LHCN-M2 (cell line): ENCODE results near the gene DAPK2. TPM values are rescaled to one million over a fixed set of nuclear protein-coding genes. Genes with fewer than 3 reads are reported as not detected.

Experiments
- DNase-seq: peaks from one replicate; pipeline ENCODE4 v3.0.0-alpha.2; 2012; ENCODE audit warnings: low read depth
- total RNA-seq: library from RNA; depleted of rRNA; stranded (reverse); fragments of >200 nt; gene quantifications from 2 replicates; pipeline ENCODE4 v1.2.3, GENCODE V29; 2014

The DAPK2 gene
- total RNA-seq, 1 experiment from 2014 or later: 2.2 TPM

DNA sequence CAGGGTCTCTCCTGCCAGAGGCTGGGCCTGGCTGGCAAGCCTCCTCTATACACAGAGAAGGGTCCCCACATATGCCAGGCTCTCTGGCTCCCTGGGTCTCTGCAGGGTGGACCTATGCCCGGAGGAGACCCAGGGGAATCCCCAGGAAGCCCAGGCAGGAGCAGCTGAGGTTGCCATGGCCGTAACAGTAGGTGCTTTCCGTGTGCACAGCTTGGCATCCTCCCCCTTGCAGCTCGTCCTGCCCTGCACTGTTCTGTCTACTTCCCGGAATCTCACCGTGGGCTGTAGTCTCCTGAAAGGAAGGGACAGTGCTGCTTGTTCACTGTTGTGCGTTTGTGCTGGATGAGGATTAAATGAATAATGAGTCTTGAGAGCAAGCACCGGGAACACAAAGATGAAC lies 47.8 kb downstream of the DAPK2 start:
- no peak for DNase-seq

DNA sequence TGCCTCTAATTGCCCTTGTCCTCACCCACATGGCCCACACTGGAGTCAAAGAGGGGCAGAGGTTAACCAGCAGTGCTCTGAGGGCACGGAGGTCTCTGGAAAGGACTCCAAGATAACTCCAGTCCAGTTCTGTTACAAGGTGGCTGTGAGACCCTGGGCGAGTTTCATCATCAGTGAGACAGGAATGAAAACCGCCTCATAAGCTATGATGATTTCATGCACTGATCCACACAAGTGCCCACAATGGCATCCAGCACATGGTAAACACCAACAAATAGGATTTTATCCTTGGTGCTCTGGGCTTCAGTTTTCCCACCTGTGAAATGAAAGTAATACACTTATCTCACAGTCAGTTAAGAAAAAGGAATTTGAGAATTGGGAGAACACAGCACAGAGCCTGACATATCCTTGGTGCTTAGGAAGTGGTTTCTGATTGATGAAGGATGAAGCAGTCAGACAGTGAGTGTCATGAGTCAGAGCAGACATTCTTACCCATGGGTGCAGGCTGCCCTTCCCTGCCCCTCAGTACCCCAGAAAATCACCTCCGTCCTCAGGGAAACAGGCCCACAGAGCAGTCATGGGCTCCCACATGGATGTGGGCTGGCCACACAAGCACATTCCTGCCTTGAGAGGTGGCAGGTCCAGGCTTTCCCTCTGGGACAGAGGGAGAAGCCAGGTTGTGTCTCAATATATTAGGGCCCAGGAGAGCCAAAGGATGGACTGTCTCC lies 48.4 kb downstream of the DAPK2 start:
- peak; percentile 40 for DNase-seq

DNA sequence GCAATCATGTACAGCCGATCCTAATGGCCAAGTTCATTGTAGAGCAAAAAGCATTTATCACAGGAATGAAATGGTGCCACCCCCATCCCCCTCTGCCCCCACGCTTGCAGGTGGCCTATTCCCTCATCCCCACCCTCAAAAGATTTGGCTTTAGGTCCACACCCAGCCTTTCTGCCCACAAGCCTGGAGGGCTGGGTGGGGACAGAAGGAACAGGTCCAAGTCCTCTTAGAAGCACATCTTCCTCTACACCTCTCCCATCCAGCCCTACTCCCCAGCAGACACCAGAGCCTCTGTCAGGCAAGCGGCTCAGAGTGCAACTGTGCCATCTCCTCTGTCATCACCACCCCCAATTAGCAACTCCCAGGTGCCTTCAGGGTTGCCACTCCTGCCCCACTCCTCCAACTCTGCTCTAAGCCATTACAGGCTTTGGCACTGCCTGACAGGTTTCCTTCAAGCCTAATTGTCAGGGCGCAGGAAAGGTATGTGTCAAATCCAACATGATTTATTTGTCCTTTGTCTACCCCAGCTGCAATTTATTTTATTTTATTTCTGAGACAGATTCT lies 49.4 kb downstream of the DAPK2 start:
- no peak for DNase-seq

DNA sequence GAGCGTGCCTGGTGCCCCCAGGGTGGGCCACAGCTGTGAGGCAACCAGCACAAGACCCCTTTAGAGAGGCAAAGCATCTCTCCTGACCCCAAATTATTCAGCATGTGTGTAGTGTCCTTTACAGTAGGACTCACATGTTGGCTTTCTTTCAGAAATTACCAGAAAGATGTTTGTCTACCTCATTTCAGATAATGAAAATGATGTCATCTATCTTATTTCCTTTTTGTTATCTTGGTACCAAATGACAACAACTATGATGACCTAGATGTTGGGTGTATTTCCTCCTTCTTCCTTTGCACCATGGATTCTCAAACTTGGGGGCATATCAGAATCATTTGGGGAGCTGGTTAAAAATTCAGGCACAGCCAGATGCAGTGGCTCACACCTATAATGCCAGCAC lies 50.5 kb downstream of the DAPK2 start:
- DNase-seq: no peak

DNA sequence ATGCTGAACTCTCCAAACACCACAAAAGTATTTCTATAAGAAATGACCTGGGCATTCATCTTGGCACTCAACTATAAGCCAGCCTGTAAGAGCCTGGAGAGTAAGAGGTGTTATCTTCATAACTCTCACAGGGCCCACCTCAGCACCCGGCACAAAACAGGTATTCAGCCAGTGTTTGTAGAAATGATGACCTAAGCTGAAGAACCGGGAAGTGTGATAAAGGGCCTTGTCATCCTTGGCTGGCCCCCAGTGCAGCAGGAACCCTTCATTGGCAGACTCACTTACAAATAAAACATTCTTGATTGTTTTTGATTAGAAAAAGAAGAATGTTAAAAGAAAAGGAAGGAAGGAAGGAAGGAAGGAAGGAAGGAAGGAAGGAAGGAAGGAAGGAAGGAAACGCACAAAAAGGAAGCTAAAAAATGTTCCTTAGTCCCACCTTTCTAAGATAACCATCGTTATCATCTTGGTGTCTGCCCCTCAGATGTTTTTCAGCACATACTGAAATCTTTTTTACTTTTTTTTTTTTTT lies 52.1 kb downstream of the DAPK2 start:
- DNase-seq: no peak

DNA sequence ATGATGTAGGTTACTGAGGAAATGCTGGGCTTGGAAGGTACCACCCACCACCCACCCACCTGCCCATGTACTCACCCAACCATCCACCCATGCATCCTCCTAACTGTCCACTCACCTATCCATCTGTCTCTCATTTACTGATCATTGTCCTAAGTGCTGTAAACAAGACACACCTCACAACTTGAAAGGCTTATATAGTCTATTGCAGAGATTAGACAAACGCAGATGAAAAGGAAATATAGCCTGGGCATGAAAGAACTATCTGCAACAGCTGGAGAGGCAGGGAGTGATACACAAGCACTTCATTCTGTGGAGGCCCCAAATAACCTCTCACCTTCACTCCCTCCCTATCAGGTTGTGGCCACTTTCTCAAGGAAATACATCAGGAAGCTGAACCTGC lies 54.0 kb downstream of the DAPK2 start:
- no peak for DNase-seq

DNA sequence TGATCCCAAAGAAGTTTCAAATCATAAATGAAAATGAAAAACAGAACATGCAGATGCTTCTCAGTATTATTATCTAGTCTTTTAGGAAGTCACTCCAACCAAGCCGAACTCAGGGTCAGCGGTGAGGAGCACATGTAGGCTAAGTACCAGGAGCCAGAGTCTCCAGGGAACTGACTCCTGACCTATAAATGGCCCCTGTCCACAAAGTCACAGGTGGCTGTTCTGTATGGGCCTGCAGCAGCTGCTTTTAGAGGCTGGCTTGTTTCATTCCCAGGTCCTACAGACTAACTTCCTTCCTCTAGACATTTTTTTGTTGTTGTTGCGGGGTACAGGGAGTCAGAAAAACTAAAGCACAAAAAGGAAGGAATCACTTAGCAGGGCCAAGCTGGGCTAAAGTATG lies 54.6 kb downstream of the DAPK2 start:
- DNase-seq: peak; percentile 39

DNA sequence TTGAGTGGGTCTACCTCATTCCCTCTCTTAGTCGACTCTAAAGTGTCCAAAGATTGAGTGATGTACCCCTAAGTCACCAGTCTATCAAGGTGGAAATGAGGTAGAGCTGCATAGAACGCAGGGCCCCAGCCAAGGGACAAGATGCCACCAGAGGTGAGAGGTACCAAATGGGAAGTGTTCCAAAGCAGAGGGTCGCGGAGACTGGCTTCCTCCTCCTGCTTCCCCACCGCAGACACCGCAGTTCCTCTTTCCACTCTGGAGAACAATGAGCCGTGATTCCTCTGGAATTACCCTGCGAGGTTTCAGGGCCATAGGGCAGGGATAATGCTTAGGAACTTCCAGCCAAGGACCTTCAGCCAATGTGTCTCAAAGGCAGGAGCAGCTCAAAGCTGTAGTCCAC lies 55.8 kb downstream of the DAPK2 start:
- DNase-seq: no peak

DNA sequence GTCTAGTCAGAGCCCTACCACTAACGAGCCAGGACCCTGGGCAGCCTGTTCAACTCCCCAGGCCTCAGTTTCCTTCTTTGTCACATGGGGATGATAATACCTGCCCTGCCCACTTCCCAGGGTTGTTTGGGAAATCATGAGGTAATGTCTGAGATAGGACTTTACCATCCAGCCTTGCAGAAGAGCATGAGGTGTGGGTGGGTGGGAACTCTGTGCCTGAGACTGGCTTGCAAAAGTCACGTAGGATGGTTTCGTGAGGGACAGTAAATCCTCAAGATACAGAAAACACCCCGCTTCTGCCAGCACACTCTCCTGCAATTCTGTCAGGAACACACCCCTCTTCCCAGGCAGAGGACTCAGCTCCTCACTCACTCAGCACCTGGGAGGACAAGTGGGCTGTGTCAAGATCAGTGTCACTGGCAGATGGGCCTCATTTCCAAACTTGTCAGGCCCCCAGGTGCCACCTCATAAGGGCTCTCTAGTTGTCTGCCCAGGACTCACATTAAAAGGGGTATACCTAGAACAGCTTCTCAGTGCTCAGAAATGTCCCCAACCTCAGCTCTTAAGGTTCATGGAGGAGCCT lies 58.4 kb downstream of the DAPK2 start:
- DNase-seq: no peak

DNA sequence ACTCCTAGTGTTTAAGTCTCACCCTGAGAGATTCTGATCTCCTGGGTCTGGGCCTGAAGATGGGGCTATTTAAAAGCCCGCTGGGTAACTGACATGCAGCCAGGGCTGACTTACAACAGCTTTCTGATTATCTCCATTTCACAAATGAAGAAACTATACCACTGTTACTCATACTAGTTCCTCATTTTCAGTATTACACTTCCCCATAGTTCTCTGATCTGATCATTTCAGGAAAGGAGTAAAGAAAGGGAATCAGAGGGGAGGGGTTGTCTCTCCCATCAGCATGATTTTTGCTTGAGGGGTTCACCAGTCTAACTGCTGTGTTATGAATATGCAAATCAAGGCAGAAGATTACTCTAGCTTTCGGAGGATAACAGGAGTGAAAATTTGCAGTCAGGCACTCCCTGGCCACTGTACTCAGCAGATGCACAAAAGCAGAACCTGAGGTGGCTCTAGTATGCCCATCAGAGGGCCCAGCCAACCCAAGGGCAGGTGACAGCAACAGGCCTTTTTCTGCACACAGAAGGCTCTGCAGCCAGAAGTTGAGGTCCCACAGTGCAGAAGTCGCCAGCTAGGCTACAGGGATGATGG lies 59.4 kb downstream of the DAPK2 start:
- no peak for DNase-seq

DNA sequence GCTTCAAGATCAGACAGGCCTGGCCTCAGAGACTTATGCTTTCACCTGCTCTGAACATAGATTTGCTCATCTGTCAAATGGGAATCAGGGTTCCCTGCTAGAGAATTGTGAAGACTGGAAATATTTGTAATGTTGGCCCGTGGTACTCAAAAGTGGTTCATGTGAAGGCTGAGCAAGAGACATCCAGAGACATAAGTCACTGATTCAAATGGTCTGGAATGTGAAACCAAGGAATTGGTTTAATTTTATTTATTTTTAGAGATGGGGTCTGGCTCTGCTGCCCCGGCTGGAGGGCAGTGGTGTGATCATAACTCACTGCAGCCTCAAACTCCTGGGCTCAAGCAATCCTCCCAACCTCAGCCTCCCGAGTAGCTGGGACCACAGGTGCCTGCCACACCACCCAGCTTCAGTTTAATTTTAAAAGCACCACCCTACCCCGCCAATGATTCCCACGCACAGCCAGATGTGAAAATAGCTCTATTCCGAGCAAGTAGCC lies 60.1 kb downstream of the DAPK2 start:
- no peak for DNase-seq

DNA sequence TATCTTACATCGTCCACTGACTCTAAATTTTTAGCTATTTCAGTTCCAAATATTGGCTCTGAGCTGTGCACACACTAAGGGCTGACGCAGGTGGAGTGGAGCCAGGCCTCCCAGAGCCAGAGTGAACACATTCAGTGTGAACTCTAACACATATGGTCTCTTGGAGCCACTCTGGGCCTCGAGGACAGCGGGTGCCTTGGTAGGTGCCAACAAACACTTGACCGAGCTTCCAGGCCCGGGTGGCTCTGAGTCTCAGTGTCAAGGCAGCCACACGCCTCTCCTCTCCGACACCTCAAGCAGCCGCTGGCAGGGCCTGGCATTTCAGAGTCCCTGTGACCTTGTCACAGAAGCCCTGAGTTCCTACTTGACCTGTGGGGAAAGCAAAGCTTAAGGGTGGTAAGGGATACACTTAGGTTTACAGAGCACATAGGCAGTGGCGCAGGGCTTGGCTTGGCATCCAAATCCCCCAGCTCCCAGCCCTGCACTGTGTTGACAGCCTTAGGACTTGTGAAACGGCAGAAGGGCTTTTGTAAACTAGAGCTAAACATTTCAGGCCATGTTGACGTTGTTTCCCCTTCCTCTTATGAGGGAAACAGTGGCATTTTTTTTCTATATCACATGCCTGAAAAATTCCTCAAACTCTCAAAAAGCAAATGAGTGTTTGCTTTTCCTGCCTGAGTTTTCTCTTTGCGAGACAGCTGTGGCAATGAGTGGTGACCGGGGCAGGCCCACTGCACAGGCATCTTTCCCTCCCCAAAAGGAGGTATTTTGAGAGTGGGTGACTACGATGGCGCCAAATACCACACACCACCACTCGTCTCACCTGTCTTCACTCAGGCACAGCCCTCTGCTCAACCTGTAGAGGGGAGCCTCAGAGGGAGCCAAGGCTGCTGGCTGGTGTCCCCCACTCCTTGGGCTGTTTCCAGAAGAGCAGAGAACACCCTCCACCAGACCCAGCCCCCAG lies 60.8 kb downstream of the DAPK2 start:
- no peak for DNase-seq

DNA sequence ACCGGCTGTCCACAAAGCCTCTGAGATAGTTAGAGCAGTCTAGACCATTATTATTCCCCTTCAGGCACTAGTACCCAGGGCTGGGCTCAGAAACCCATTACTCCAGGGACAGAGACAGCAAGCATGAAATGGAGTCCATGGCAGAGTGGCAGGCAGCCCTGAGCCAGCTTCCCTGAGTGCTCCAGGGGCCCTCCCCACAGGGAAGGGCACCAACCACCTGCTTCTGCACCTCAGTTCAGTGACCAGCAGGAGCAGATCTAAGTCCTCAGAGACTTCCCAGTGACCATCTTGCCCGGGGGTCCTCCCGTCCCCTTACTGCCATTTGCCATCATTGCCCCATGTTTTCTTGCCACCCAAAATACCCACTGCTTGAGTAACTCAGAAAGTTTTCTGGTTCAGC lies 62.0 kb downstream of the DAPK2 start:
- no peak for DNase-seq

DNA sequence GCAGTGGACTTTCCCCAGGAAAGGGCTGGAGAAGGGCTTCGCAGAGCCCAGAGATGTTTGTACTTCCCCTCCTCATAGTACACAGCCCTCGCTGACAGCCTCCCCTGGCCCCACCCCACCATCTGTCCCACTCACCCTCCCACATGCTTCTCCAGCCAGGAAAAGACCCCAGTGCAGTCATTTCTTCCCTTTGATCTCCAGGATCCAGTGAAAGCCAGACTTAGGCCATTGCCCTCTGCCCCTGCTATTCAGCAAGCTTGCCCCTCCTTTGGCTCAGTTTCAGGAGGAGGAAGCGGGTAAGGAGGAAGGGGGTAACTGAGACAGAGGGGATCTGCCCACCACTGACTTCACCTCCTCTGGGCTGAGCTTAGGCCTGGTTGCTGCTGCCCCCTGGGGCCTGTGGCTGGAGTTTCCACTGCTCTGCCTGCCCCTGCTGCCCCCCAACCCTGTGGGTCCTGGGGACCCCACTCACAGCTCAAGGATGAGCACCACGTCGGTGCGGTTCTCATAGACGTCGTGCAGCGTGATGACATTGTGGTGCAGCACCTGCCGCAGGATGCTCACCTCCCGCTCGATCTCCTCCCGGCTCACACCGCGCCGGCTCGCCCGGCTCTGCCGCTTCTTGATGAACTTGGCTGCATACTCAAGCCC lies 63.1 kb downstream of the DAPK2 start:
- DNase-seq: no peak

DNA sequence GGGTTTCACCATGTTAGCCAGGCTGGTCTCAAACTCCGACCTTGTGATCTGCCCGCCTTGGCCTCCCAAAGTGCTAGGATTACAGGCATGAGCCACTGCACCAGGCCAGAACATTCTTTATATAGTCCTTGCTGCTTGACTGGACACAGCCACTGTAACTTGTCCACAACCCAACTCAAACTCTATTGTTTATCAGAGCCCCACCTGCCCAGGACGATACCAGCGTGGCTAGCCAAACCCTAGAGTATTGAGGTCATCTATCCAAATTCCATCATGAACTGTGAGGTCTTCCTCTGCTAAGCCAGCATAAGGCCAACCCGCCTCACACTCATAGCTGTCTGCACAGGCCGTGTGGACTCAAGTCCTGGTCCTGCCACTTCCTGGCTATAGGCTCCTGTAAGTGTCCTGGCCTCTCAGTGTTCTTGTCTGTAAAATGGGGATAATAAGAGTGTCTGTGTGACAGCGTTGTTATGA lies 63.9 kb downstream of the DAPK2 start:
- no peak for DNase-seq

DNA sequence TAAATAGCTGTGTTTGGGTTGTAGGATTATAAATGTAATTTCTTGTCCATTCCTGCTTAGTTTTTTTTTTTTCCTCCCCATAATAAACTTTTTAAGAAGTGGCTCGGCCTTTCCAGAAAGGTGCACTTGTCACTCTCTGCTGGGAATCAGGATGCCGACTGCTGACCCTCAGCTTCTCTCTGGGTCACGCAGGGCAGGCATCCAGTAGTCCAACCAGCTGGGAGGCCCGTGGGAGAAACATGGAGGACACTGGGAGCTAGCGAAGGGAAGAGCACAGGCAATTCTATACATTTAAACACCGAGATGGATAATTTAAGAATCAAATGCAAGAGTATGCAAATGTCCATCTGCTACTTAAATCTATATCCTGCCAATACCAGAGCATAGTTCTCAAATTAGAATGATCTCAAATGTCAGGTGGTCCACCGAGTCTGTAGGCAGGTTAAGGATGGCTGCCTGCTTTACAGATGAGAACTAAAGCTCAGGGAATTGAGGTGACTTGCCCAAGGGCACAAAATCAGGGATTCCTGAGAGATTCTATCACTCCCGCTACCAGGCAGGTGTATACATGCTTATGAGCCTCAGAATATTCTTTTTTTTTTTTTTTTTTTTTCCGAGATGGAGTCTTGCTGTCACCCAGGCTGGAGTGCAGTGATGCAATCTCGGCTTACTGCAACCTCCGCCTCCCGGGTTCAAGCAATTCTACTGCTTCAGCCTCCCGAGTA lies 64.5 kb downstream of the DAPK2 start:
- no peak for DNase-seq

DNA sequence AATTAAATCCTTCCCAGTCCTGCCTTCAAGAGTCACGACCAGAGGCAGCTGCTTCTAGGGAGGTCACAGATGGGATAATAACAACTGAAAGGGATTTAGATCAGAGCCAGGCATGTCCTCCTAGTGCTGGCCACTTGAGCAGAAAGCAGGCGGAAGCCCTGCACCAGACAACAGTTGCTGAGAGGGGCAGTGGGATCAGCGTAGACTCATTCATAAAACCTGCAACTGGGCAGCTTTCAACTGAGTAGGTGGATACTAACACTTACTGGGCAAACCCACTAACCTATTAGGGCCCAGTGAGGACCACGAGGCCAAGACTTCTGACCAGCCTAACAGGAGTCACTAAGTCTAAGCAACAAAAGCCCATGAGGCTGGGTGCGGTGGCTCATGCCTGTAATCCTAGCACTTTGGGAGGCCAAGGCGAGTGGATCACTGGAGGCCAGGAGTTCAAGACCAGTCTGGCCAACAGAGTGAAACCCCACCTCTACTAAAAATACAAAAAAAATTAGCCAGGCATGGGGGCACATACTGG lies 67.0 kb downstream of the DAPK2 start:
- DNase-seq: peak; percentile 20

DNA sequence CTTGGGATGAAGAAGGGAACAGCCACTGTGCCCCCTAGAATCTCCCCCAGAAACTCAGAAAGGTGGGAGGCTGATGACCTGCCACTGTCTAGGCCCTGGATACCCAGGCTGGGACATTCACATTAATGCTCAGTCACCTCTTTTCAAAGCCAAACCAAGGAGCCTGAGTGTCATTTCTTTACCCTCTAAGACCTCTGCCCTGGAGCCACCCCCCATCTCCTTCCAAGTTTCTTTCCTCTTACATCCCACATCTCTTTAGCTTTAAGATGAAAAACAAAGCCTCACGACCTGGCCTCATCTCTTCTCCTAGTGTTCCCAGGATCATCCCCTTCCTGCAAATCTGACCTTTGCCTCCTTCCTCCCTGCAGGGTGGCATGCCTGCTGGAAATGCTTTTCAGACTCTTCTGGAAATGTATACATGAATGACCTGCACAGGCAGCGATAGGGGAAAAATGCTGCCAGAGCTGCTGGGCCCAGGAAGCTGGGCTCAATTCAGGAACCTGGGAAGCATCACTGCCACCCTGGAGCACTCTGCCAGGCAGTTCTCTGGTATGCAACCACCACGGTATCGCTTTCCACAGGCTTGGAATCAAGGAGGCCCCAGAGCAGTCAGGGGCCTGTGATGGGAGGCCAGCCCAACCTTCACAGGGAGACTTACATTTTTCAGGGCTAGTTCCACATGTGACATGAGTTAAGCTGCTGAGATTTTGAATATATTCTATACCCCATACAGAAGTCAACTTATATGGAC lies 67.6 kb downstream of the DAPK2 start:
- no peak for DNase-seq

DNA sequence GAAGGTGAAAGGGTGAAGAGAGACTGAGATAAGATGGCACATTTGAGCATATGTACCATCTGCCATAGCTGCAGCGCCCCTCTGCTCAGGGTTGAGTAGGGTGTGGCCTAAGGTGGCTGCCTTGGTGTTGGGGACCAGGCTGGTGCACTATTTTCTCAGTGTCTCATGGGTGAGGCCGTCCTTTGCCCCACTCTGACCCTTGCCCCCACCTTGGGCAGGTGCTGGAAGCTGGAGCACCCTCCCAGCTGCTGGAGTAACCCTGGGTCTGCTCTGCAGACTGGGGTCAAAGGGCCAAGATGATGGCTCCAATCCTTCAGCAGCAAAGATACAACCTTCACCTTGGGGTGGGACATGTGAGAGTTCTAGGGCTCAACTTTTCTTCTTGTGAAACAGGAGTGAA lies 69.2 kb downstream of the DAPK2 start:
- DNase-seq: no peak
